K562 (cell line): ENCODE results near the gene PGRMC2. TPM values are rescaled to one million over a fixed set of nuclear protein-coding genes. Genes with fewer than 3 reads are reported as not detected.

ENCODE experiments used
- DACH1 ChIP-seq: fragments of 450-650 bp; IDR thresholded peaks from 2 replicates; pipeline ENCODE4 v1.6.1; 2018; ENCODE audit not compliant: partially characterized antibody
- DEAF1 ChIP-seq: fragments of 450-650 bp; formaldehyde crosslinking; IDR thresholded peaks from 2 replicates; pipeline ENCODE4 v1.4.0; 2020; ENCODE audit warnings: mild to moderate bottlenecking, moderate library complexity
- E2F1 ChIP-seq: sonication (generic); formaldehyde crosslinking; IDR thresholded peaks from 2 replicates; pipeline ENCODE4 v1.8.1; 2023; ENCODE audit warnings: mild to moderate bottlenecking, missing genetic modification reagents, moderate library complexity
- IRF1 ChIP-seq: sonication (generic); formaldehyde crosslinking; IDR thresholded peaks from 2 replicates; pipeline ENCODE4 v1.8.0; 2022; ENCODE audit warnings: missing genetic modification reagents, mild to moderate bottlenecking, borderline replicate concordance
- NR1H2 ChIP-seq: sonication (generic); formaldehyde crosslinking; IDR thresholded peaks from 2 replicates; pipeline ENCODE4 v1.4.0; 2020; ENCODE audit warnings: mild to moderate bottlenecking, missing genetic modification reagents
- TBL1XR1 ChIP-seq, 2 experiments: IDR thresholded peaks; 2 replicates each; pipeline ENCODE4 v1.6.1; 2012; ENCODE audit warnings: improper control_type of control experiment in 2 of 2, low read length in 2 of 2, mild to moderate bottlenecking in 1 of 2
- TSC22D4 ChIP-seq: fragments of 450-650 bp; IDR thresholded peaks from 2 replicates; pipeline ENCODE4 v1.6.1; 2016; ENCODE audit warnings: missing genetic modification characterization, missing biosample characterization, control low read depth
- XRCC3 ChIP-seq: fragments of 450-650 bp; IDR thresholded peaks from 2 replicates; pipeline ENCODE4 v1.6.1; 2017; ENCODE audit warnings: mild to moderate bottlenecking, moderate library complexity
- ZFP36 ChIP-seq: fragments of 150-350 bp; IDR thresholded peaks from 2 replicates; pipeline ENCODE4 v1.6.1; 2018; ENCODE audit warnings: low read length, low read depth; ENCODE audit not compliant: partially characterized antibody
- ZNF175 ChIP-seq: fragments of 200-800 bp; sonication (Bioruptor generic); IDR thresholded peaks from 2 replicates; pipeline ENCODE4 v1.6.1; 2016; ENCODE audit warnings: low read depth, mild to moderate bottlenecking, missing genetic modification characterization, missing compliant biosample characterization
- ZNF263 ChIP-seq: sonication (generic); formaldehyde crosslinking; IDR thresholded peaks from 2 replicates; pipeline ENCODE4 v1.8.0; 2022; ENCODE audit warnings: mild to moderate bottlenecking, missing genetic modification reagents, borderline replicate concordance
- polyA plus RNA-seq, 8 experiments: library from polyadenylated mRNA; depleted of rRNA in 4 of 8; stranded (reverse) in 5 of 8; unstranded in 3 of 8; fragments of >200 nt; fragmentation: Nextera tagmentation in 2 of 8; fragmentation: Illumina TruSeq in 1 of 8; extraction: Ambion mirVana in 2 of 8; extraction: Trizol in 1 of 8; gene quantifications; 2 replicates each; pipeline versions ENCODE4 v1.2.1 to v1.2.3, GENCODE V29; 2011 to 2014; ENCODE audit warnings: inconsistent platforms in 1 of 8, missing spikeins in 1 of 8
- total RNA-seq, 7 experiments: library from RNA; depleted of rRNA in 6 of 7; stranded (reverse); fragments of >200 nt in 6 of 7; fragmentation: Illumina TruSeq in 2 of 7; extraction: Trizol in 2 of 7; gene quantifications; 2 replicates each; pipeline versions ENCODE4 v1.2.1 to v1.2.3, GENCODE V29; 2011 to 2021; ENCODE audit warnings: low replicate concordance in 1 of 7
- TF ChIP-seq, protein P1 (sequence below): sonication (generic); formaldehyde crosslinking; IDR thresholded peaks from 2 replicates; pipeline ENCODE4 v1.8.0; 2022; ENCODE audit warnings: missing genetic modification reagents, mild to moderate bottlenecking, moderate library complexity, borderline replicate concordance
- TF ChIP-seq, protein P2 (sequence below): fragments of 250-450 bp; sonication (Bioruptor Pico); IDR thresholded peaks from 2 replicates; pipeline ENCODE4 v1.4.0; 2020; ENCODE audit warnings: mild to moderate bottlenecking, moderate library complexity
- TF ChIP-seq, protein P3 (sequence below): sonication (generic); formaldehyde crosslinking; IDR thresholded peaks from 2 replicates; pipeline ENCODE4 v1.8.0; 2022; ENCODE audit warnings: mild to moderate bottlenecking, low read depth, missing genetic modification reagents
- TF ChIP-seq, protein P4 (sequence below): fragments of 450-650 bp; IDR thresholded peaks from 2 replicates; pipeline ENCODE4 v1.6.1; 2016; ENCODE audit warnings: low read depth, mild to moderate bottlenecking, moderate library complexity

PGRMC2 gene
- total and polyA plus RNA-seq, 9 of the 15 experiments (the other 6 are each of a cell fraction or from before 2014, with no cell fraction given), result 12.4 to 81.3 (median 22.7) TPM

- 0 out of 2 replicates have a peak, but pooled peaks have one; percentile 7 for TF ChIP-seq DEAF1
- TF ChIP-seq NR1H2 (CRISPR knock-in tag), result no peak
- TF ChIP-seq ZNF263 (CRISPR knock-in tag), result peak; percentile 52; the same call in 1 of the 2 replicates
- TF ChIP-seq E2F1 (CRISPR knock-in tag), result peak; percentile 96
- no peak for TF ChIP-seq XRCC3
- TF ChIP-seq, protein P1, sequence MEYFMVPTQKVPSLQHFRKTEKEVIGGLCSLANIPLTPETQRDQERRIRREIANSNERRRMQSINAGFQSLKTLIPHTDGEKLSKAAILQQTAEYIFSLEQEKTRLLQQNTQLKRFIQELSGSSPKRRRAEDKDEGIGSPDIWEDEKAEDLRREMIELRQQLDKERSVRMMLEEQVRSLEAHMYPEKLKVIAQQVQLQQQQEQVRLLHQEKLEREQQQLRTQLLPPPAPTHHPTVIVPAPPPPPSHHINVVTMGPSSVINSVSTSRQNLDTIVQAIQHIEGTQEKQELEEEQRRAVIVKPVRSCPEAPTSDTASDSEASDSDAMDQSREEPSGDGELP, result peak; percentile 97
- no peak for TF ChIP-seq TSC22D4 (tag)
- TF ChIP-seq, protein P2, sequence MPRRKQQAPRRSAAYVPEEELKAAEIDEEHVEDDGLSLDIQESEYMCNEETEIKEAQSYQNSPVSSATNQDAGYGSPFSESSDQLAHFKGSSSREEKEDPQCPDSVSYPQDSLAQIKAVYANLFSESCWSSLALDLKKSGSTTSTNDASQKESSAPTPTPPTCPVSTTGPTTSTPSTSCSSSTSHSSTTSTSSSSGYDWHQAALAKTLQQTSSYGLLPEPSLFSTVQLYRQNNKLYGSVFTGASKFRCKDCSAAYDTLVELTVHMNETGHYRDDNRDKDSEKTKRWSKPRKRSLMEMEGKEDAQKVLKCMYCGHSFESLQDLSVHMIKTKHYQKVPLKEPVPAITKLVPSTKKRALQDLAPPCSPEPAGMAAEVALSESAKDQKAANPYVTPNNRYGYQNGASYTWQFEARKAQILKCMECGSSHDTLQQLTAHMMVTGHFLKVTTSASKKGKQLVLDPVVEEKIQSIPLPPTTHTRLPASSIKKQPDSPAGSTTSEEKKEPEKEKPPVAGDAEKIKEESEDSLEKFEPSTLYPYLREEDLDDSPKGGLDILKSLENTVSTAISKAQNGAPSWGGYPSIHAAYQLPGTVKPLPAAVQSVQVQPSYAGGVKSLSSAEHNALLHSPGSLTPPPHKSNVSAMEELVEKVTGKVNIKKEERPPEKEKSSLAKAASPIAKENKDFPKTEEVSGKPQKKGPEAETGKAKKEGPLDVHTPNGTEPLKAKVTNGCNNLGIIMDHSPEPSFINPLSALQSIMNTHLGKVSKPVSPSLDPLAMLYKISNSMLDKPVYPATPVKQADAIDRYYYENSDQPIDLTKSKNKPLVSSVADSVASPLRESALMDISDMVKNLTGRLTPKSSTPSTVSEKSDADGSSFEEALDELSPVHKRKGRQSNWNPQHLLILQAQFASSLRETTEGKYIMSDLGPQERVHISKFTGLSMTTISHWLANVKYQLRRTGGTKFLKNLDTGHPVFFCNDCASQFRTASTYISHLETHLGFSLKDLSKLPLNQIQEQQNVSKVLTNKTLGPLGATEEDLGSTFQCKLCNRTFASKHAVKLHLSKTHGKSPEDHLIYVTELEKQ, result 0 out of 2 replicates have a peak, but pooled peaks have one; percentile 27
- no peak for TF ChIP-seq ZFP36
- TF ChIP-seq, protein P3, sequence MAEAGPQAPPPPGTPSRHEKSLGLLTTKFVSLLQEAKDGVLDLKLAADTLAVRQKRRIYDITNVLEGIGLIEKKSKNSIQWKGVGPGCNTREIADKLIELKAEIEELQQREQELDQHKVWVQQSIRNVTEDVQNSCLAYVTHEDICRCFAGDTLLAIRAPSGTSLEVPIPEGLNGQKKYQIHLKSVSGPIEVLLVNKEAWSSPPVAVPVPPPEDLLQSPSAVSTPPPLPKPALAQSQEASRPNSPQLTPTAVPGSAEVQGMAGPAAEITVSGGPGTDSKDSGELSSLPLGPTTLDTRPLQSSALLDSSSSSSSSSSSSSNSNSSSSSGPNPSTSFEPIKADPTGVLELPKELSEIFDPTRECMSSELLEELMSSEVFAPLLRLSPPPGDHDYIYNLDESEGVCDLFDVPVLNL (CRISPR knock-in tag), result peak; percentile 86
- peak; percentile 32 for TF ChIP-seq DACH1
- TF ChIP-seq IRF1 (CRISPR knock-in tag), result no peak
- no peak for TF ChIP-seq ZNF175
- TF ChIP-seq, protein P4, sequence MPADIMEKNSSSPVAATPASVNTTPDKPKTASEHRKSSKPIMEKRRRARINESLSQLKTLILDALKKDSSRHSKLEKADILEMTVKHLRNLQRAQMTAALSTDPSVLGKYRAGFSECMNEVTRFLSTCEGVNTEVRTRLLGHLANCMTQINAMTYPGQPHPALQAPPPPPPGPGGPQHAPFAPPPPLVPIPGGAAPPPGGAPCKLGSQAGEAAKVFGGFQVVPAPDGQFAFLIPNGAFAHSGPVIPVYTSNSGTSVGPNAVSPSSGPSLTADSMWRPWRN, result peak; percentile 90
- TF ChIP-seq TBL1XR1 (IDR thresholded peaks at IDR 0.05; ENCODE audit: low read length in 2 of 2), result peak in 1 of 2 experiments; percentile 81; a peak in 3 of 4 replicates
Observed at GRCh38 chr4:128287871-128288688, 467 bp upstream of the PGRMC2 start (continued).
